Endothelial cell (in vitro differentiated cells): ENCODE measurements around the gene TGM2. TPM values are rescaled to one million over a fixed set of nuclear protein-coding genes. Genes with fewer than 3 reads are reported as not detected.
A peak's percentile ranks its signal among the peaks of the same experiment; 100 is the strongest.

ENCODE experiments used
- DNase-seq: peaks from one replicate; pipeline ENCODE4 v3.0.0; 2021; ENCODE audit warnings: low spot score
- H3K27ac Mint-ChIP-seq: one replicate; pipeline ENCODE4 v1.8.0; 2021; ENCODE audit warnings: mixed read lengths, inconsistent platforms; ENCODE audit not compliant: unreplicated experiment
- H3K27me3 Mint-ChIP-seq: one replicate; pipeline ENCODE4 v1.8.0; 2021; ENCODE audit warnings: mild to moderate bottlenecking, moderate library complexity, mixed read lengths, inconsistent platforms; ENCODE audit not compliant: unreplicated experiment
- H3K36me3 Mint-ChIP-seq: one replicate; pipeline ENCODE4 v1.8.0; 2021; ENCODE audit warnings: mild to moderate bottlenecking, low read depth, mixed read lengths, inconsistent platforms; ENCODE audit not compliant: unreplicated experiment
- H3K4me1 Mint-ChIP-seq: one replicate; pipeline ENCODE4 v1.8.0; 2021; ENCODE audit warnings: mild to moderate bottlenecking, mixed read lengths, inconsistent platforms; ENCODE audit not compliant: unreplicated experiment
- H3K4me3 Mint-ChIP-seq: one replicate; pipeline ENCODE4 v1.8.0; 2021; ENCODE audit warnings: mild to moderate bottlenecking, mixed read lengths, inconsistent platforms; ENCODE audit not compliant: unreplicated experiment
- H3K9me3 Mint-ChIP-seq: one replicate; pipeline ENCODE4 v1.8.0; 2021; ENCODE audit warnings: mixed read lengths, inconsistent platforms; ENCODE audit not compliant: unreplicated experiment
- total RNA-seq: library from RNA; stranded (reverse); fragmentation: NEBNext Ultra II Directional; extraction: Animal tissue kit (Norgen Biotek cat#: 25700); gene quantifications from one replicate; pipeline ENCODE4 v1.2.1, GENCODE V29; 2021; ENCODE audit not compliant: unreplicated experiment
- TF ChIP-seq, protein P1 (sequence below): fragments of 200-600 bp; sonication (generic); IDR thresholded peaks from one replicate; pipeline ENCODE4 v1.5.0; 2021; ENCODE audit warnings: antibody characterized with exemption; ENCODE audit not compliant: unreplicated experiment

TGM2 gene
- total RNA-seq, 1 donor from 2014 or later: 216 TPM

DNA sequence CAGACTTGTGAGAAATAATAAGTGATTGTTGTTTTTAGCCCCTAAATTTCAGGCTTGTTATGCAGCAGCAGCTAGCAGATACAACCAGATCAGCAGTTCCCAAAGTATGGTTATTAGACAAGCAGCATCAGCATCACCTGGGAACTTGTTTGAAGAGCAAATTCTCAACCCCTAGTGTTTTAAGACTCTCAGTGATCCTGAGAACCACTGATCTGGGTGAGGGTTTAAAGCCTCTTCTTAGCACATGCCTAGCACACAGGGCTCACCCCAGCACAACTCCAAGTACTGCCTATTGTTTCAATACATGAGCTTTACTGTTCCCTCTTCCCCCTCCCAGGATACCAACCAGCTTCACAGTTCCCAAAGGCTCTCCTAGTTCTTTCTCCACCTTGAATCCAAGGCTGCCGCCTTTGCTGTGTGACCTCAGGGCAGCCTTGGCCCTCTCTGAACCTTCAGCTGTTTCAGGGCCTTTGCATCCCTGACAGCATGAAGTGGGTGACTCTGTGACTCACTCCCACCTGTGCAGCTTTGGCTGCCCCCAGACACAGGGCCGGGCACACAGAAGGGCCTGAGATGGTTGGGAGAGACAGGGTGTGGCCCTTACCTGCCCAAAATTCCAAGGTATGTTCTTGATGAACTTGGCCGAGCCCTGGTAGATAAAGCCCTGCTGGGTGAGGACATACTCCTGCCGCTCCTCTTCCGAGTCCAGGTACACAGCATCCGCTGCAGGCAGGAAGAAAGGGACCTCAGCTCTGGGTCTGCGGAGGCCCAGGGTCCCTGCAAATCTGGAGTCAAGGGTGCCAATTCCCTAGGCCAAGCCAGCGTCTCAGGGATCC is 14.5 kb downstream of the TGM2 start:
- H3K9me3 Mint-ChIP-seq: no peaks in the 10 kb centered on the region
- TF ChIP-seq, protein P1, sequence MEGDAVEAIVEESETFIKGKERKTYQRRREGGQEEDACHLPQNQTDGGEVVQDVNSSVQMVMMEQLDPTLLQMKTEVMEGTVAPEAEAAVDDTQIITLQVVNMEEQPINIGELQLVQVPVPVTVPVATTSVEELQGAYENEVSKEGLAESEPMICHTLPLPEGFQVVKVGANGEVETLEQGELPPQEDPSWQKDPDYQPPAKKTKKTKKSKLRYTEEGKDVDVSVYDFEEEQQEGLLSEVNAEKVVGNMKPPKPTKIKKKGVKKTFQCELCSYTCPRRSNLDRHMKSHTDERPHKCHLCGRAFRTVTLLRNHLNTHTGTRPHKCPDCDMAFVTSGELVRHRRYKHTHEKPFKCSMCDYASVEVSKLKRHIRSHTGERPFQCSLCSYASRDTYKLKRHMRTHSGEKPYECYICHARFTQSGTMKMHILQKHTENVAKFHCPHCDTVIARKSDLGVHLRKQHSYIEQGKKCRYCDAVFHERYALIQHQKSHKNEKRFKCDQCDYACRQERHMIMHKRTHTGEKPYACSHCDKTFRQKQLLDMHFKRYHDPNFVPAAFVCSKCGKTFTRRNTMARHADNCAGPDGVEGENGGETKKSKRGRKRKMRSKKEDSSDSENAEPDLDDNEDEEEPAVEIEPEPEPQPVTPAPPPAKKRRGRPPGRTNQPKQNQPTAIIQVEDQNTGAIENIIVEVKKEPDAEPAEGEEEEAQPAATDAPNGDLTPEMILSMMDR: no peak
- H3K27me3 Mint-ChIP-seq: peaks cover 5% of the 10 kb centered on the region
- no peak for DNase-seq
- no peak overlapping the region for H3K27ac Mint-ChIP-seq
- peaks cover 55% of the 10 kb centered on the region for H3K36me3 Mint-ChIP-seq
- peak overlapping the region; percentile 62 for H3K4me3 Mint-ChIP-seq
- peaks cover 27% of the 10 kb centered on the region for H3K4me1 Mint-ChIP-seq

DNA sequence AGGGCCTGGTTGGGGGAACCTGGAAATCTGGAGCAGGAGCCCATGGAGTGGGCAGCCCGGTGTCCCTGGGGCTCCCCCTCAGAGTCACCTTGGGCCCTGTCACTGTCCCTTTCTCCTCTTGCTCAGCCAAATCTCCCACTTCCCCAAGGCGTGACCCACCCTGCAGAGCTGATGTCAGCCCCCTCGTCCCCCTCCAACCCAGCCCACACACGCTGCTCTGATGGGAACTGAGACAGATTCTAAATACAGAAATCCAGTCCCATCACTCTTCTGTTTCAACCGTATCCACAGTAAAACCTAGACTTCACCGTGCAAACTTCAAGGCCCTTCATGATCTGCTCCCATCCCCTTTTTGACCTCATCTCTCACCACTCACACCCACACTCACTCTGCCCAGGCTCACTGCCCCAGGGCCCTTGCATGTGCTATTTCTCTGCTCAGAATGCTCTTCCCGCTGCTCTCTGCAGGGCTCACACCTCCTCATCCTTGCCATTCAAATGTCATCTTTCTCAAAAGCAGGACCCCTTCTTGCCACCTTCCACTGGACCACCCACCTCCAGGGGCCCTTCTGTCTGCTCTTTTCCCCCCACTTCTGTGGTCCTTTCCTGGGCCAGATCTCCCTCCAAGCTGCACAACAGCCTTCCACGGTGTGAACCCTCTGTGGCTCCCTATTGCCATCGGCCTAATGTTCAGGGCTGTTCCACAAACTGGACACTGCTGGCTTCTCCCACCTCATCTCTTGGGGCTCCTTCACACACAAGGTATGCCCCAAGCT is 16.6 kb downstream of the TGM2 start:
- H3K4me3 Mint-ChIP-seq: peak overlapping the region; percentile 69
- H3K27ac Mint-ChIP-seq: no peak overlapping the region
- TF ChIP-seq, protein P1: no peak
- H3K36me3 Mint-ChIP-seq: peaks cover 58% of the 10 kb centered on the region
- DNase-seq: no peak
- H3K27me3 Mint-ChIP-seq: peaks cover 7% of the 10 kb centered on the region
- H3K9me3 Mint-ChIP-seq: no peaks in the 10 kb centered on the region
- H3K4me1 Mint-ChIP-seq: peaks cover 23% of the 10 kb centered on the region

DNA sequence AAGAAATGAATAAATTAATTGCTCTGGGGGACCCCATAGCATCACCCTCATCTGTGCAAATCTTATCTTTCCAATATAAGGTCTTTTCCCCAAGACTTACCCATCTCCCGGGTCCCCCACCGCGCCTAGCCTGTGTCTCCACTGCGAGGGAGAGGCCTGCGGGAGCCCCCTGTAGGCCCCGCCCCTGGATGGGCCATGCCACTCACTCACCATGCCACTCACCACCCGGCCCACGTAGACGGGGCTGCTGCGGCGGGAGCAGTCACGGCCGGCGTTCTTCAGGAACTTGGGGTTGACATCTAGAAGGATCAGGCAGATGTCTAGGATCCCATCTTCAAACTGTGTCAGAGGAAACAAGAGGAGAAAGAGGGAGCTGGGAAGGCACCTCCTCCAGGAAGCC is 17.3 kb downstream of the TGM2 start:
- H3K36me3 Mint-ChIP-seq: peaks cover 63% of the 10 kb centered on the region

DNA sequence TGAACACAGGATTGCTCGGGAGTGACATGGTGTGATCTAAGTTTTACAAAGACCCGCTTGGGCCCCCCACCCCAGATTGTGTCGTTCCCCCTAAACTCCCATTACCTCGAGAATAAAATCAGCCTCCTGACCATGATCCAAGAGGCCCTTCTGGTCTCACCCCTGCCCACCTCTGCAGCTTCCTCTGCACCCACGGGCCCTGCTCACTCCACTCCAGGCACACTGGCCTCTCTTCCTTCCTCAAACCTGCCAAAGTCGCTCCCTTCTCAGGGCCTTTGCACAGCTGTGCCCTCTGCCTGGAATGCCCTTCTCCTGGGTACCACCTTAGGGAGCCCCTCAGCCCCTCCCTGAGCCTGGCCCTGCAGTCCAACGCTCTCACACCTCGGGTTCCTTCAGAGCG is 17.9 kb downstream of the TGM2 start:
- TF ChIP-seq, protein P1: no peak
- Mint-ChIP-seq H3K27me3 (peaks cover 5% of the 10 kb centered on the region), H3K9me3 (no peaks in the 10 kb centered on the region), H3K4me3 (peak overlapping the region; percentile 31), H3K27ac (no peak overlapping the region), H3K4me1 (peaks cover 14% of the 10 kb centered on the region), H3K36me3 (peaks cover 60% of the 10 kb centered on the region)
- no peak for DNase-seq

More for the DNA sequence above, 17.3 kb downstream of the TGM2 start:
- no peak overlapping the region for H3K27ac Mint-ChIP-seq
- no peak for DNase-seq
- no peak overlapping the region for H3K4me3 Mint-ChIP-seq
- H3K9me3 Mint-ChIP-seq: no peaks in the 10 kb centered on the region
- peaks cover 5% of the 10 kb centered on the region for H3K27me3 Mint-ChIP-seq
- peaks cover 19% of the 10 kb centered on the region for H3K4me1 Mint-ChIP-seq
- TF ChIP-seq, protein P1: no peak
